BJ (cell line): ENCODE data around the gene SH2D6. TPM values are rescaled to one million over a fixed set of nuclear protein-coding genes. Genes with fewer than 3 reads are reported as not detected.

Experiments
- CTCF ChIA-PET: fragments of 350-600 bp; formaldehyde crosslinking; extraction: SDS; loops from one replicate; lab custom pipeline; 2021; ENCODE audit warnings: antibody characterized with exemption, inconsistent platforms; lab: Yijun Ruan, JAX
- POLR2A ChIA-PET: fragments of 300-600 bp; sonication (Branson Sonifier 250); formaldehyde crosslinking; extraction: SDS; loops from one replicate; lab custom pipeline; 2021; ENCODE audit warnings: antibody characterized with exemption; lab: Charles Lee
- DNase-seq: peaks from one replicate; pipeline ENCODE4 v3.0.0-alpha.2; 2011; ENCODE audit warnings: low read depth
- H3K27me3 ChIP-seq: 2 replicates; pipeline ENCODE4 v1.6.0; 2011; ENCODE audit warnings: low read length; ENCODE audit not compliant: control insufficient read depth, insufficient read depth
- H3K36me3 ChIP-seq: 2 replicates; pipeline ENCODE4 v1.5.1; 2011; ENCODE audit warnings: low read length; ENCODE audit not compliant: control insufficient read depth, insufficient read depth
- H3K4me3 ChIP-seq: 2 replicates; pipeline ENCODE4 v1.5.1; 2011; ENCODE audit warnings: low read depth, mild to moderate bottlenecking, control low read depth, low read length
- polyA plus RNA-seq: library from polyadenylated mRNA; depleted of rRNA; stranded (reverse); fragments of >200 nt; gene quantifications from 2 replicates; pipeline ENCODE4 v1.2.3, GENCODE V29; 2011
- TF ChIP-seq, protein P1 (sequence below): IDR thresholded peaks from 2 replicates; pipeline ENCODE4 v1.5.1; 2011; ENCODE audit warnings: low read depth, mild to moderate bottlenecking, control low read depth, inconsistent platforms, low read length, moderate library complexity; ENCODE audit not compliant: insufficient read depth

The SH2D6 gene
- polyA plus RNA-seq, 1 experiment, result 0.18 TPM

DNA sequence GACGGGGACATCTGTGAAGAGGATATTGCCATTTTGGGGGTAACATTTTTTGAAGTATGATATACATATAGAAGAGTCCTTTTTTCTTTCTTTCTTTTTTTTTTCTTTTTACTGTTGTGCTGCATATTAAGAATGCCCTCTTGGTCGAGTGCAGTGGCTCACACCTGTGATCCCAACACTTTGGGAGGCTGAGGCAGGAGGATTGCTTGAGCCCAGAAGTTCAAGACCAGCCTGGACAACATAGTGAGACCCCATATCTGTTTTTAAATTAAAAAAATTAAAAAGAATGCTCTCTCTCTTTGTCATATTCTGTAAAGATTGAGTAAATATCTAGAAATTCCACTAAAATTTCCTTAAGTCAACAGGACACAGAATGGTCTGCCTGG, 3.6 kb downstream of the SH2D6 start:
- POLR2A ChIA-PET, result no interaction called here
- H3K36me3 ChIP-seq, result no peaks in the 10 kb centered on the region
- DNase-seq, result no peak
- CTCF ChIA-PET, result interaction anchor here (0.5 to 17.0 kb wide), 9 partner anchors 8 to 228 kb away, joined by 3 to 460 read pairs (median 12); partner anchors contain the start of genes GGCX and MAT2A
- H3K4me3 ChIP-seq, result no peak overlapping the region
- TF ChIP-seq, protein P1, sequence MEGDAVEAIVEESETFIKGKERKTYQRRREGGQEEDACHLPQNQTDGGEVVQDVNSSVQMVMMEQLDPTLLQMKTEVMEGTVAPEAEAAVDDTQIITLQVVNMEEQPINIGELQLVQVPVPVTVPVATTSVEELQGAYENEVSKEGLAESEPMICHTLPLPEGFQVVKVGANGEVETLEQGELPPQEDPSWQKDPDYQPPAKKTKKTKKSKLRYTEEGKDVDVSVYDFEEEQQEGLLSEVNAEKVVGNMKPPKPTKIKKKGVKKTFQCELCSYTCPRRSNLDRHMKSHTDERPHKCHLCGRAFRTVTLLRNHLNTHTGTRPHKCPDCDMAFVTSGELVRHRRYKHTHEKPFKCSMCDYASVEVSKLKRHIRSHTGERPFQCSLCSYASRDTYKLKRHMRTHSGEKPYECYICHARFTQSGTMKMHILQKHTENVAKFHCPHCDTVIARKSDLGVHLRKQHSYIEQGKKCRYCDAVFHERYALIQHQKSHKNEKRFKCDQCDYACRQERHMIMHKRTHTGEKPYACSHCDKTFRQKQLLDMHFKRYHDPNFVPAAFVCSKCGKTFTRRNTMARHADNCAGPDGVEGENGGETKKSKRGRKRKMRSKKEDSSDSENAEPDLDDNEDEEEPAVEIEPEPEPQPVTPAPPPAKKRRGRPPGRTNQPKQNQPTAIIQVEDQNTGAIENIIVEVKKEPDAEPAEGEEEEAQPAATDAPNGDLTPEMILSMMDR, result no peak
- H3K27me3 ChIP-seq, result no peaks in the 10 kb centered on the region

DNA sequence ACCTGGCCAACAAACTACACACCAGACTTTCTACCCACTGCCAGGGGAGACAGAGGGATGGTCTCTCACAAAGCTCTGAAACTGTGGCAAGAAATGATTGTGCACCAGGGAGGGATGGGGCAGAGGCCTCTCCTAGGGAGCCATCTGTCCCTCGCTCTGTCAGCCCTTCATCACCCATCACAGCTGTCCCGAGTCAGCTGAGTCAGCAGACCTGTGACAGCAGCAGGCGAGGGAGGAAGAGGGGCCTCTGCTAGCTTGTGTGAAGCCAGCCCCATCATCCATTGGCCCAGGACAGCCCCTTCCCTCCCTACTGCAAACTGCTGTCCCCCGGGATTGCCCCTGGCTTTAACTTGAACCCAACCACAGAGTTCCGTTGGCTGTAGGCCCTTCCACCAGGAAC, 5.0 kb downstream of the SH2D6 start:
- TF ChIP-seq, protein P1, result no peak
- DNase-seq, result no peak
- H3K27me3 ChIP-seq, result no peaks in the 10 kb centered on the region
- no peaks in the 10 kb centered on the region for H3K36me3 ChIP-seq
- ChIA-PET CTCF (interaction anchor here (0.5 to 17.0 kb wide), 2 partner anchors 122 to 469 kb away, joined by 3 to 460 read pairs; partner anchors contain the start of gene MAT2A), POLR2A (no interaction called here)
- no peak overlapping the region for H3K4me3 ChIP-seq

DNA sequence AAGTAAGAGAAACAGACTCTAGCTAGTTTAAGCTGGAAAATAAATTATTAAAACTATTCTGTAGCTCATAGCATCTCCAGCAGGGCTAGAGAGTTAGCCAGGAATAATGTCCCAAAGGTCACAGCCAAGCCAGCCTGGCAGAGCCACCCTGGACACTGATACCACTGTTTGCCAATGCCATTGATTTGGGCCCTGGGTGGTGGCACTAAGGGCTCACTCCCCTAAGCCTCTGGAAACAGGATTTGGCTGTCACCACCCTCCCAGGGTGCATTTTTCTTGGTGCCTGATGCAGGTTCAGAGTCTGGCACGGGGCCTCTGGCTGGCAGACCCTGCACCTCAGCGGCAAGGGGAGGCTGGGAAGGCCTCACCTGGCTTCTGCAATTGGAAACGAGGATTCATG, 7.1 kb downstream of the SH2D6 start:
- ChIA-PET CTCF (interaction anchor here (17.0 kb wide), 1 partner anchor 120 kb away, joined by 460 read pairs; the partner anchor contains the start of gene MAT2A), POLR2A (interaction anchor here (0.6 kb wide), 1 partner anchor 441 kb away, joined by 3 read pairs; no protein-coding TSS in a partner anchor)
- TF ChIP-seq, protein P1, result no peak

DNA sequence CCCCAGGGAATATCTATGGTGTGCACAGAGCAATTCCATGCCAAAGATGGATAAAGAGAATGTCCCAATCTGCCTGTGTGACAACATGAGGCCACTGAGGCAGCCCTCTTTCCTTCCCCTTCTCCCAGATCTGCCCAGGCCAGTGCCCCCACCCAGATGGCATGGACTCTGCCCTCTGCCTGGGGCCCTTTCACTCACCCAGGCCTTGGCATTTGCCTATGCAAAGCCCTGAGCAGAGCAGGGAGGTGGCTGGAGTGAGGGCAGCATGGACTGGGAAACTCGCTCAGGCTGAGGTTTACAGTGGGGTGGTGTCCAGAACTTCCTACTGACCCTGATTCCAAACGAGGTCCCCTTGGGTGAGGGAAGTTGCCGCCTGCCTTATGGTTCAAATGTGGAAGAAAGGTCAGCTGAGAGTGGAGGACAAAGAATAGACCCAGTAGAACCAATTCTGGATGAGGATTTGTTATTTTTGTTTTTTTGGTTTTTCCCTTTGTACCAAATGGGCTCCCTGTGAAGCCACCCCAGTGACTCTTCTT, 8.9 kb downstream of the SH2D6 start:
- TF ChIP-seq, protein P1, result no peak
- Histone ChIP-seq H3K36me3 (no peaks in the 10 kb centered on the region), H3K27me3 (no peaks in the 10 kb centered on the region), H3K4me3 (no peak overlapping the region)
- no peak for DNase-seq
- CTCF ChIA-PET, result interaction anchor here (0.8 to 17.0 kb wide), 4 partner anchors 8 to 126 kb away, joined by 4 to 460 read pairs (median 8); partner anchors contain the start of genes MAT2A and SH2D6
- POLR2A ChIA-PET, result no interaction called here

More for the DNA sequence above, 7.1 kb downstream of the SH2D6 start:
- DNase-seq, result no peak
- no peak overlapping the region for H3K4me3 ChIP-seq
- H3K27me3 ChIP-seq, result no peaks in the 10 kb centered on the region
- H3K36me3 ChIP-seq, result no peaks in the 10 kb centered on the region

DNA sequence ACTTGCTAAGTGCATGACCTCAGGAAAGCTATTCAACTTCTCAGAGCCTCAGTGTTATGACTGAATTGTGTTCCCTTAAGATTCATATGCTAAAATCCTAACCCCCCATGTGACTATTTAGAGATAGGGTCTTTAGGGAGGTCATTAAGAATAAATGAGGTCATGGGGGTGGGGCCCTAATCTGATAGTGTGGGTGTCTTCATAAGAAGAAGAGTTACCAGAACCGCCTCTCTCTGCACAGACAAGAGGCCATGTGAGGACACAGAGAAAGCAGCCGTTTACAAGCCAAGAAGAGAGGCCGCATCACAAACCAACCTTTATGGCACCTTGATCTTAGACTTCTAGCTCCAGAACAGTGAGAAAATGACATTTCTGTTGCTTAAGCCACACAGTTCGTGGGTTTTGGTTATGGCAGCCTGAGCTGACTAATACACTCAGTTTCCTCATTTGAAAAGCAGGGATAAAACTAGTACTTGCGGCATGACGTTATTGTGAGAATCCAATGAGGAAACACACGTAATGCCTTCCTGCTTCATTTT, 9.9 kb downstream of the SH2D6 start:
- no peak for DNase-seq
- Histone ChIP-seq H3K27me3 (no peaks in the 10 kb centered on the region), H3K36me3 (no peaks in the 10 kb centered on the region), H3K4me3 (no peak overlapping the region)
- TF ChIP-seq, protein P1, result no peak
- ChIA-PET CTCF (interaction anchor here (0.8 to 17.0 kb wide), 4 partner anchors 9 to 128 kb away, joined by 4 to 460 read pairs (median 8); partner anchors contain the start of genes MAT2A and SH2D6), POLR2A (no interaction called here)
